Progenitor cell of endocrine pancreas (in vitro differentiated cells): ENCODE data around the gene DCLRE1C. TPM values are rescaled to one million over a fixed set of nuclear protein-coding genes. Genes with fewer than 3 reads are reported as not detected.
"Not testable (repeated sequence)": the region's sequence is repeated elsewhere in the genome, so short reads cannot be mapped to it uniquely, and the experiment has no call there.

Experiments
- DNase-seq: peaks from one replicate; pipeline ENCODE4 v3.0.0; 2021; ENCODE audit warnings: low spot score; ENCODE audit not compliant: unreplicated experiment
- H3K27ac Mint-ChIP-seq: 2 replicates; pipeline ENCODE4 v1.8.0; 2021; ENCODE audit warnings: mild to moderate bottlenecking, moderate library complexity, mixed read lengths
- H3K27me3 Mint-ChIP-seq: 2 replicates; pipeline ENCODE4 v1.8.0; 2021; ENCODE audit warnings: mixed read lengths
- H3K36me3 Mint-ChIP-seq: 2 replicates; pipeline ENCODE4 v1.8.0; 2022; ENCODE audit warnings: mixed read lengths; ENCODE audit not compliant: insufficient read depth
- H3K4me1 Mint-ChIP-seq: 2 replicates; pipeline ENCODE4 v1.8.0; 2021; ENCODE audit warnings: low read depth, mixed read lengths
- H3K4me3 Mint-ChIP-seq: 2 replicates; pipeline ENCODE4 v1.8.0; 2021; ENCODE audit warnings: low read depth, mild to moderate bottlenecking, moderate library complexity, mixed read lengths
- H3K9me3 Mint-ChIP-seq: 2 replicates; pipeline ENCODE4 v1.8.0; 2021; ENCODE audit warnings: low read depth, mixed read lengths
- CTCF ChIP-seq: fragments of 200-600 bp; sonication (generic); IDR thresholded peaks from one replicate; pipeline ENCODE4 v1.5.0; 2021; ENCODE audit warnings: antibody characterized with exemption, mild to moderate bottlenecking; ENCODE audit not compliant: unreplicated experiment
- total RNA-seq: library from RNA; stranded (reverse); gene quantifications from 2 replicates; pipeline ENCODE4 v1.2.1, GENCODE V29; 2021

The DCLRE1C gene
- total RNA-seq, 1 donor from 2014 or later, result 13.5 TPM

- peak; percentile 9 for TF ChIP-seq CTCF
- Mint-ChIP-seq H3K36me3 (peaks cover 2% of the 10 kb centered on the region), H3K4me1 (peaks cover 19% of the 10 kb centered on the region)
These were observed 75.4 kb downstream of the DCLRE1C start, which contains the start of gene SUV39H2 for GRCh38 chr10:14878266-14879123. Gene SUV39H2, plus strand, starts transcription at chr10:14878866. Its CDS starts 23 bp downstream, at chr10:14878889.

DNA sequence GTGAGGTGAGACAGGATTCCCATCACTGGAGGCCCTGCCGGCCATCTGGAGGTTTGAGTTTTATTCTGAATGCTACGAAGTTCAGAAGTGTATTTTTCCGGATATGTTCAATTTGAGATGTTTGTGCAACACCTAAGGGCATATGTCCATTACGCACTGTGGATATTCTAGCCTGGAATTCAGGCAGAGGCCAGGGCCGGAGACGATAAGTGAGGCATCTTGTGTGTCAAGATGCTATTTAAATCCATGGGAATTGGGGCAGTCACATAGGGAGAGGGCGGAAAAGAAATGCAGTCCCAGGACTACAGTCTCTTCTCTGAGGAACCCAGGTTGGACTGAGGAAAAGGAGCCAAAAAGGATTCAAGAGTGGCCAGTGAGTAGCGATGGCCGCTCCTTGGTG is 77.1 kb downstream of the DCLRE1C start:
- Mint-ChIP-seq H3K36me3 (no peaks in the 10 kb centered on the region), H3K27ac (peak overlapping the region; percentile 6), H3K4me3 (peak overlapping the region; percentile 96), H3K9me3 (no peaks in the 10 kb centered on the region), H3K27me3 (no peaks in the 10 kb centered on the region), H3K4me1 (peaks cover 15% of the 10 kb centered on the region)
- TF ChIP-seq CTCF, result no peak
- no peak for DNase-seq

More at GRCh38 chr10:14878266-14879123, 75.4 kb downstream of the DCLRE1C start, which contains the start of gene SUV39H2:
- peak; percentile 95 for DNase-seq
- Mint-ChIP-seq H3K4me3 (peak within 1 kb of the TSS; percentile 96), H3K27me3 (no peaks in the 10 kb centered on the region), H3K27ac (peak within 1 kb of the TSS; percentile 99), H3K9me3 (no peaks in the 10 kb centered on the region)

DNA sequence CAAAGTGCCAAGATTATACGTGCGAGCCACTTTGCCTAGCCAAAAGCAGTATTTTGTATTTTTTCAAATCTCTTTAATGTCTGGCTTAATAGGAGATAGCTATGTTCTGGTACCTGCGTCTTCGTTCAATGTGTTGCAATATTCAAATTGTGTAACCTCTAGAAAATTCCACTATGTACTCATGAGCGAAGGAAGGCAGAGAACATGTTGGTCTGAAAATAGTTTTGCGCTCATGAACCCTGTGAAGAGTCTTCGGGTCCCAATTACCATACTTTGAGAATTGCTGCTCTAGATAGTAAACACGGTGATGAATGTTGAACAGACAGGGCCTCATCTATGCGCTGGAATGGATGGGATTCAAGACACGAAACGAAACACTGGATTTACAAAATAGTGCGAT is 78.0 kb downstream of the DCLRE1C start:
- H3K27ac Mint-ChIP-seq, result no peak overlapping the region

GRCh38 chr10:14873090-14873760 is 80.7 kb downstream of the DCLRE1C start:
- no peak for DNase-seq
- no peaks in the 10 kb centered on the region for H3K27me3 Mint-ChIP-seq
- no peak overlapping the region for H3K4me3 Mint-ChIP-seq
- peaks cover 3% of the 10 kb centered on the region for H3K4me1 Mint-ChIP-seq
- no peak overlapping the region for H3K27ac Mint-ChIP-seq
- H3K9me3 Mint-ChIP-seq, result no peaks in the 10 kb centered on the region
- no peak for TF ChIP-seq CTCF
- H3K36me3 Mint-ChIP-seq, result peaks cover 1% of the 10 kb centered on the region

More for the DNA sequence above, 78.0 kb downstream of the DCLRE1C start:
- H3K9me3 Mint-ChIP-seq, result no peaks in the 10 kb centered on the region
- DNase-seq, result no peak
- H3K36me3 Mint-ChIP-seq, result no peaks in the 10 kb centered on the region
- no peaks in the 10 kb centered on the region for H3K27me3 Mint-ChIP-seq
- no peak overlapping the region for H3K4me3 Mint-ChIP-seq
- H3K4me1 Mint-ChIP-seq, result peaks cover 14% of the 10 kb centered on the region
- TF ChIP-seq CTCF, result no peak

DNA sequence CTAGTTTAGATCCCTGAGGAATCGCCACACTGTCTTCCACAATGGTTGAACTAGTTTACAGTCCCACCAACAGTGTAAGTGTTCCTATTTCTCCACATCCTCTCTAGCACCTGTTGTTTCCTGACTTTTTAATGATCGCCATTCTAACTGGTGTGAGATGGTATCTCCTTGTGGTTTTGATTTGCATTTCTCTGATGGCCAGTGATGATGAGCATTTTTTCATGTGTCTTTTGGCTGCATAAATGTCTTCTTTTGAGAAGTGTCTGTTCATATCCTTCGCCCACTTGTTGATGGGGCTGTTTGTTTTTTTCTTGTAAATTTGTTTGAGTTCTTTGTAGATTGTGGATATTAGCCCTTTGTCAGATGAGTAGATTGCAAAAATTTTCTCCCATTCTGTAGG is 89.0 kb downstream of the DCLRE1C start:
- H3K9me3 Mint-ChIP-seq, H3K4me3 Mint-ChIP-seq, H3K27ac Mint-ChIP-seq, DNase-seq, H3K4me1 Mint-ChIP-seq, H3K27me3 Mint-ChIP-seq: not testable (repeated sequence)
- peaks cover 14% of the 10 kb centered on the region for H3K36me3 Mint-ChIP-seq

GRCh38 chr10:14864466-14864865 is 89.4 kb downstream of the DCLRE1C start:
- H3K27me3 Mint-ChIP-seq, H3K4me1 Mint-ChIP-seq, H3K27ac Mint-ChIP-seq, H3K4me3 Mint-ChIP-seq, DNase-seq, H3K9me3 Mint-ChIP-seq: not testable (repeated sequence)
- H3K36me3 Mint-ChIP-seq, result peaks cover 12% of the 10 kb centered on the region
